ENCODE results near the gene SUCO.
"Not testable (repeated sequence)": the region's sequence is repeated elsewhere in the genome, so short reads cannot be mapped to it uniquely, and the experiment has no call there.

The SUCO gene, protein sequence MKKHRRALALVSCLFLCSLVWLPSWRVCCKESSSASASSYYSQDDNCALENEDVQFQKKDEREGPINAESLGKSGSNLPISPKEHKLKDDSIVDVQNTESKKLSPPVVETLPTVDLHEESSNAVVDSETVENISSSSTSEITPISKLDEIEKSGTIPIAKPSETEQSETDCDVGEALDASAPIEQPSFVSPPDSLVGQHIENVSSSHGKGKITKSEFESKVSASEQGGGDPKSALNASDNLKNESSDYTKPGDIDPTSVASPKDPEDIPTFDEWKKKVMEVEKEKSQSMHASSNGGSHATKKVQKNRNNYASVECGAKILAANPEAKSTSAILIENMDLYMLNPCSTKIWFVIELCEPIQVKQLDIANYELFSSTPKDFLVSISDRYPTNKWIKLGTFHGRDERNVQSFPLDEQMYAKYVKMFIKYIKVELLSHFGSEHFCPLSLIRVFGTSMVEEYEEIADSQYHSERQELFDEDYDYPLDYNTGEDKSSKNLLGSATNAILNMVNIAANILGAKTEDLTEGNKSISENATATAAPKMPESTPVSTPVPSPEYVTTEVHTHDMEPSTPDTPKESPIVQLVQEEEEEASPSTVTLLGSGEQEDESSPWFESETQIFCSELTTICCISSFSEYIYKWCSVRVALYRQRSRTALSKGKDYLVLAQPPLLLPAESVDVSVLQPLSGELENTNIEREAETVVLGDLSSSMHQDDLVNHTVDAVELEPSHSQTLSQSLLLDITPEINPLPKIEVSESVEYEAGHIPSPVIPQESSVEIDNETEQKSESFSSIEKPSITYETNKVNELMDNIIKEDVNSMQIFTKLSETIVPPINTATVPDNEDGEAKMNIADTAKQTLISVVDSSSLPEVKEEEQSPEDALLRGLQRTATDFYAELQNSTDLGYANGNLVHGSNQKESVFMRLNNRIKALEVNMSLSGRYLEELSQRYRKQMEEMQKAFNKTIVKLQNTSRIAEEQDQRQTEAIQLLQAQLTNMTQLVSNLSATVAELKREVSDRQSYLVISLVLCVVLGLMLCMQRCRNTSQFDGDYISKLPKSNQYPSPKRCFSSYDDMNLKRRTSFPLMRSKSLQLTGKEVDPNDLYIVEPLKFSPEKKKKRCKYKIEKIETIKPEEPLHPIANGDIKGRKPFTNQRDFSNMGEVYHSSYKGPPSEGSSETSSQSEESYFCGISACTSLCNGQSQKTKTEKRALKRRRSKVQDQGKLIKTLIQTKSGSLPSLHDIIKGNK (N-terminal part only)

DNA sequence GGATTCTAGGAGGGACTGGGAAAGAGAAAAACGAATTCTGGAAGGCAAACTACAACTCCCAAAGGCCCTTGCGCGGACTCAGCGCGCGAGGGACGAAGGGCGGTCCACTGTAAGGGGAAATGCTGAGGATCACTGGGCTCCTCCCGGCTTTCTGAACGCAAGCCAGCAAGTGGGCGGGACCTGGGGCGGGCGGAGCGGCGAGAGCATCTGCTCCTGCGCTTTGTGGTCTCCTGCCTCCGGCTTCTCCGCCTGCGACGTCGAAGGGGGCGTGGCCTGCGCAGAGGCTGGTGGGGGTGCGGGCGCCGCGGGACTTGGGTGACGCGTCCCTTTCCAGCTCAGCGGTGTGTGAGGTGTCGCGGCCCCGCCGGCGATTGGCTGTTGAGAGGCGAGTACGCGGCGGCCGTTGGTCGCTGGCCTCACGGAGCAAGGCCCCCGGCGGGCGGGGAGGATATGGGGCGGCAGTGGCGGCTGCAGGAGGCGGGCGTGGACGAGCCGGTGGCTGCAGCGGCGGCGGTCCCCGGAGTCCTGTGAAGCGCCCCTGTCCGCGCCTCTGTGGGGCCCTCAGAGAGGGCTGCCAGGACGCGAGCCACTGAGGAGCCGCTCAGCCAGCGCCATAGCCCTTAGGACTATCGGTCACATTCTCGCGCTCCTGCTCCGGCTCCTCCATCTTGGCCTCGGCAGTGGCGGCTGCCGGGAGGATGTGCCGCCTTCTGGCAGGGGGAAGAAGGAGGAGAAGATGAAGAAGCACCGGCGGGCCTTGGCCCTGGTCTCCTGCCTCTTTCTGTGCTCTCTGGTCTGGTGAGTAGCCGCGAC is at the start of gene SUCO:
TSS of gene SUCO (plus strand) at position 451 of the 813 bp plus-strand sequence. CDS start at position 737, 286 bp downstream.
- peak; percentile 98 to 100 (median 99) for DNase-seq

DNA sequence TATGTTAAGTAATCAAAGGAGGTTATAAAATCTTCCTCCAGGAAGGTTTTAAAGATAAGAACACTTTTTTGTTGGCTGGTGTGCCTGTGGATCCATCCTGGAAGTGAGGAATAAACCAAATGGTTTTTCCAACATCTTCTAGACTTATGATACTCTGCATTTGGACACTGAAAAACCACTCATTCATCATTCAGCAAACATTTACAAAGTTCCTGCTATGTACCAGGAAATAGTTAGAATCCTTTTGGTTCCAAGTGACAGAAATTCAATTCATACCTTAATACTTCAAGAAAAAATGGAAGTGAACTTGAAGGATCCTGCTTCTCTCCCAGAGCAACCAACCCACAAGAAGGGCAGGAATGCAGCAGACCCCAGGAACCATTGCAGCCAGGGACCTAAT is 49.5 kb upstream of the SUCO start:
- no peak for DNase-seq

DNA sequence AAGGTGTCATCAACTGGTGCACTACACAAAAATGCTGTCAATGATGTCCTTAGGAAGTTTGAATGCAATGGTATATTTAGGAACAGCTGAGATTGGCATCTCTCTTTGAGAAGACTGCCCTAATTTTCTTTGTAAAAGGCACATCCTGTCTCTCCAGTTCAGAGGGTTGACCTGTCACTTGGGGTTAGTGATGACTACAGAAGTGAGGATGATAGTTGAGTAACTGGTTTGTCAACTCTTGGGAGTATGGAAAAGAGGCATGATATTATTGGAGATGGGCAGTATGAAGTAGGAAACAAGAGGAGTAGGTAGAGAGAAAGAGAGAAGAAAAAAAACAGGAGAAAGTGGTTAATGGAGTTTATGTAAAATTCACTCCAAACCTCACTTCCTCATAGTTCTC is 48.7 kb upstream of the SUCO start:
- DNase-seq, result no peak

DNA sequence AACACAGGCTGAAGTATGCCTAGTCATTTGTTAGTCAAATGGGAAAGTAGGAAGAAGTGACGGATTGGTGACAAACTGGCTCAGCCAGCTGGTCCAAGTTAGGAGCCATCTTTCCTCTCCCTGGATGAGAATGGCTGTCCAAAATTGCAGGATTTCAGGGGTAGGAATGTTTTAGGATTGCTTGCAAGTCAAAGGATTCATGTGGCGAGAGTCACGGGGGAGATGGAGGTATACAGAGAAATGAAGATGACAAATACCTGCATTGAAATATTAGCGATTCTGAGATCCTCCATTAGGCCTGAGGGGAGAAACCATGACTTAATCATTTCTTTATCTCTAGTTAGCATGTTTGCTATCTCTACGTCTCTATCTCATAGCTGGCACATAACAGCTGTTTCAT is 47.3 kb upstream of the SUCO start:
- DNase-seq, result no peak

DNA sequence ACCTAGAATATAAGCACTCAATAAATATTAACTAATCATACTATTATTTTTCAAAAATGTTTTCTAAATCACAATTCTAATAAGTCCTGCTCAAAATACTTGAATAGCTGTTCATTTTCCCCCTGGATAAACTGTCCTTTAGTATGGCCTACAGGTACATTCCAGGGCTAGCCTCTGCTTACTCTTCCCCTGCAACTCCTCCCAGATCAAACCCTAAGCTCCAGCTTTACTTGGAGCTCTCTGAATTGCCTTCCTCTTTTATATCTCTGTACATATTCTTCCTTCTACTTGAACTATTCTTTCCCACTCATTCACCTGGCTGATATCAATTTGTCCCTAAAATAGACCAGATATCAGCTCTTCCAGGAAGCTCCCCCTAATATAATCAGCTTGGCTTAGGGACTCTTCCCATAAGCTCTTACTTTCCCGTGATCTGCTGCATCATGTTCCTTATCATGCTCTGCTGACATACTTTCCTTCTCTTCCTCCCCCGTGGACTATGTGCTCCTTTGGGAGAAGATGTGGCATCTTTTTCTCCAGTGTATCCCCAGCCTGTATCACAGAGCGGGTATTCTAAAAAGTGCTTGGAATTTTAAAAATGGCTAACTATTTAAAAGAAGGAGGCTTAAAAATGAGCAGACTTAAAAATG is 46.0 kb upstream of the SUCO start:
- no peak for DNase-seq

DNA sequence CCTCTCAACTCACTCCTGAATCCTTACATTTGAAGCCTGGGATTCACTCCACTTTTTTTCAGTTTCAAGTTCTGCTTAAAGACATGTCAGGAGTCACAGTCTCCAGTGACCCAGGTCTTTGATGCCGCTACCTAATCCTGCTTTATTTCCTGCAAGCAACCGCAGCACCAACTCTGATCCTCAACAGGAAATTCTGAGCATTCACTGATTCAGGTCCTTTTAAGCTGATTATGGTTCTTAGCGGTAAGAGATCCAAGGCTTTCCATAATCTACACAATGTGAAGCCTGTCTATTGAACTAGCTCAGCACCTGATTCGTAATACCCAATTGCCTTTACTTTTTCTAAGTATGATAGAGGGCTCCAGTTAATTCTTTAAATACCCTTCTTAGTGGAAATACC is 45.4 kb upstream of the SUCO start:
- no peak for DNase-seq

DNA sequence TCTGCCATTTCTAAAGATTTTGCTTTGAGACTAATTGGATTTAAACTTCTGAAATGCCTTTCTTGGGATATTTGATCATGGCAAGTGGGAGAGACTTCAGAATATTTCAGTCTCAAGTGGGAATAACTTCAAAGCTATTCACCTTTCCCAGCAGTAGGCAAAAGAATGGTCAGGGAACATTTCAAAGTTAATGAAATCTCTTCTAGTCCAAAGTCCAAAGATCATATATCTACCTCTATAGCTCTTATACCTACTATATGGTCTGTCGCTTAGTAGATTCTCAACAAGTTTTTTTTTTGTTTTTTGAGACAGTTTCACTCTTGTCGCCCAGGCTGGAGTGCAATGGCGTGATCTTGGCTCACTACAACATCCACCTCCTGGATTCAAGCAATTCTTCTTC is 44.6 kb upstream of the SUCO start:
- DNase-seq, result no peak

DNA sequence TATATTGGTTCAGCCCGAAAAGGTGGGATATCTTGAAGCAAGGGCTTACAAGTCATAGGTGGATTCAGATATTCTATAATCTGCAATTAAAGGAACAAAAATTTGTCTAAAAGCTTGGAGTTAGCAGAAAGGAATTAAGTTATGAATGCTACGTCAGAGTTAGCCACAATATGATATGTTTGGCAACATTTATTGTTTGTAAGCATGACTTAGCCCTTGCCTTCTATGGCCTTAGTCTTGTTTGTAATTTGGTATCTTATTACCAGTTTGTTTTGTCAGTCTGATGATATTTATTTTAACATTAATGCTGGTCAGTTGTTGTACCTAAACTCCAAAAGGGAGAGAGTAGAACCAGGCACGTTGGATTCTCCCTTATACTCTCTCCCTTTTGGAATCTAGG is 43.1 kb upstream of the SUCO start:
- no peak for DNase-seq

DNA sequence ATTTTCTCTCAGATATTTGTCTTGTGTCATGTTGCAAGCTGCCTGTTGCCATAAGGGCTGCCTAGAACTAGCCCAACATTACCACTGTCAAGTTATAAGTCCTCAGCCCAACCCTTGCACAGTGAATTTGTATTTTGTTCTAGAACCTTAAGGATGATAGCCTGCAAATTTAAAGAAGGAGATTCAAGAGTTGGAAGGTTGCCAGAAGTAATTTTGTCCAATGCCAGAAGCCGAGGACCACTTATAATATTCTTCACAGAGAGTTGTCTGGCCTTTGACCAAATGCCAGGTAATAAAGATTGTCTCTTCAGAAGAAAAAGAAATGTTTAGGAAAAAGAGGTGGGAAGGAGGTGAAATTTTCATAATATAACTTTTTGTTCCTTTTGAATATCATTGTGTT is 40.5 kb upstream of the SUCO start:
- DNase-seq, result no peak

DNA sequence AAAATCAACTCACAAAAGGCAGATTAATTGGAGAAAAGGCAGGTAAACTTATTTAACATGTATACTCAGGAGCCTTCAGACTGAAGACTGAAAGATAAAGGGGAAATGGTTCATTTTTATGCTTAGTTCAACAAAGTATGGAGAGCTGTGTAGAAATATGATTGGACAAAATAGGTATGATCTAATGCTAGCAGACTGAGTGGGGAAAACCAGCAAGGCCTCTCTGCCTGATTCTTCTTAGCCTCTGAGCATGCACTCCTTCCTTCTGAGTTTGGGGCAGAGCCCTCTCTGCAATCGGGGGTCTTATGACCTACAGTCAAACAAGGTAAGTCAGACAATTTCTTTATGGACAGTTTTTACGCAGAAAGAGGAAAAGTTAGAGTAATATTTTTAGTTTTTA is 38.8 kb upstream of the SUCO start:
- DNase-seq, result no peak

DNA sequence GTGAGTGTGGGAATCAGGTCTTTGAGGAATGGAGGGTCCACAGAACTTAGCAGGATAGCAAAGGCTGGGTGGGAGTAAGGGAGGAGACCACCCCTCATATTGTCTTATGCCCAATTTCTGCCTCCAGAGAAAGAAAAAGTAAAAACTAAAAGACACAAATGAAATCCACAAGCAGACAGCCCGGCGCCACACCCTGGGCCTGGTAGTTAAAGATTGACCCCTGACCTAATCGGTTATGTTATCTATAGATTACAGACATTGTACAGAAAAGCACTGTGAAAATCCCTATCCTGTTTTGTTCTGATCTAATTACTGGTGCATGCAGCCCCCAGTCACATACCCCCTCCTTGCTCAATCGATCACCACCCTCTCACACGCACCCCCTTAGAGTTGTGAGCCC is 36.8 kb upstream of the SUCO start:
- DNase-seq, result not testable (repeated sequence)

DNA sequence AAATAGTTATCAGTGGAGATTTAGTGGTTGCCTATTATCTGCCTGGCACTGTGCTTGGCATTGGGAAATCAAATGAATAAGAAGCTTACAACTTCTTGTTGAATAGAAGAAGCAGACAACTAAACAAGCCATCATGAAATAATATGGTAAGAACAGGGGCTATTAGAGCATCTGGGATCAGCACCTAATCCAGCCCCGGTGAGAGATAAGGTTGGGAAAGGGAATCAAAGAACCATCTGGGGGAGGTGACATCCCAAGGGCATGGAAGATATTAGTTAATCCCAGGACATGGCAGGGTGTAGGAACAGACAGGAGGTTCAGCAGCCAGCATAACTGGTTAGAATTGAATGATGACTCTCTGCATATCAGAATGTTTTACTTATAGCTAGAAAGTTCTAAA is 36.3 kb upstream of the SUCO start:
- DNase-seq, result no peak

DNA sequence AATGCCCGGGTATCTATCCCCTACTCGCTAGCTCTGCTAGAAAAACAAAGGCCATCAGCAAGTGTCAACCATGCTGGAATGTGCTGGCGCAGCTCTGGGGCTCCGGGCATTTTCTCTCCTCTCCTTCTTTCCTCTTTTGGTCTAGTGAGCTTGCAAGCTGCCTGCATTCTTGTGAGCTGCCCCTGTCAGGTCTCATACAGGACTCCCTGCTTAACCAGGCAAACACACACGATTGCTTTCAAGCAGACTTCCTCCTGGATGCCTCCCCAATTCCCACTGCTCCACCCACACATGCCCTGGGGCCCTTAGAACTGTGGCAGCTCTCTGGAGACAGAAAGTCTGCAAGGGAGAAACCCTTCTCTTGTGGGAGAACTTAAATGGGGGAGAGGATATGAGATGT is 35.7 kb upstream of the SUCO start:
- DNase-seq, result no peak

DNA sequence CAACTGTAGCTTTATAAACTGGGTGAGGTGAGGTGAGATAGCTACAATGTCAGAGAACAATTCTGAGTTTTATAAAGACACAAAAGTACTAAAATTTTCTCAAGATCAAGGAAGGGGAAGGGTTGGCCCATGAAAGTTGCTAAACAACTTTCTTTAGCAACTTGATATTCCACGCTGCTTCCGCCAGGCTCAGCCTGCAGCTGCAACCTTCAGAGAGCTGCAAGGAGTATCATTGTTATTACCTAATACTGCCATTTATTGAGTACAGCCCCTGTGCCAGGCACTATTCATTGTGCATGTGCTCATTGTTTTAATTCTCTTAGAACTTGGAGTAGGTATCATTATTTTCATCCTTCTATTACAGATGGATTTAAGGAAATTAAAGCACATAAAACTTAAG is 34.1 kb upstream of the SUCO start:
- no peak for DNase-seq

DNA sequence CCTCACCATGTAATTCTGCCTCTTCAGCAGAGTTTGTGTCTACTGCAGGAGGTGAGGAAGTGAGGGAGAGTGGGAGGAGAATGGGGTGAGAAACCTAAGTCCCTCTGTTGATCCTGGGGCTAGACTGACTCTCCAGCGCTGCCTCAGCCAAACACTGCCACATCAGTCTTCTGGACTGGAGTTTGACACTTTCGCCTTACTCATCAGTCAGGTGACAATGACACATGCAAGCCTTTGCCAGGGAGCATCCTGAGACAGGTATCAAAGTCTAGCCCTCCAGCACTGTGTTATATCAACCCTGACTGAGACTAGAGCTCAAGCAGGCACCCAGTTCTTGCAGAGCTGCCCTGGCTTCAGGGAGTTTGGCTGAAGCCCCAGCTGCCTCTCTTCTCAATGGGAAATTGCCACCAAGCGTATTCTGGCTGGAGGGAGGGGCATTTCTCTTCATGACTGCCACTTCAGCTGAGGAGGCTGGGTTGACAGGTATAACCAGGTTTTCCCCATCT is 33.3 kb upstream of the SUCO start:
- DNase-seq, result no peak

DNA sequence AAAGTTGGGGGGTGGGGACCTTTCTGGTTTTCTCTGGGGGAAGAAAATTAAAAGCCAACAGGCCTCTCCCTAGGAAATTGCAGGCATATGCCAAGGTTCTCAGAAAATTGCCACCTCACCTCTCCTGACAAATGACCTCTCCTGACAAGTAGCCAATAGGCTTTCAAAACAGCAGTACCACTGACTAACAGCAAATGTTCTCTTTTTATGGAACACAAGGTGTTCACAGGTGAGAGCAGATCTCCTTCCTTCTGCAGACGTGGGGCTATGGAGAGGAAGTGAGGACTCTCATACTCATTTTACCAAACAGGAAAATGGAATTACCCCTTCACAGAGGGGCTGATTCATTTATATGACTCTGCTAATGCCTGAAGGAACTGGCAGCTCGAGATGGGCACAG is 32.7 kb upstream of the SUCO start:
- no peak for DNase-seq

DNA sequence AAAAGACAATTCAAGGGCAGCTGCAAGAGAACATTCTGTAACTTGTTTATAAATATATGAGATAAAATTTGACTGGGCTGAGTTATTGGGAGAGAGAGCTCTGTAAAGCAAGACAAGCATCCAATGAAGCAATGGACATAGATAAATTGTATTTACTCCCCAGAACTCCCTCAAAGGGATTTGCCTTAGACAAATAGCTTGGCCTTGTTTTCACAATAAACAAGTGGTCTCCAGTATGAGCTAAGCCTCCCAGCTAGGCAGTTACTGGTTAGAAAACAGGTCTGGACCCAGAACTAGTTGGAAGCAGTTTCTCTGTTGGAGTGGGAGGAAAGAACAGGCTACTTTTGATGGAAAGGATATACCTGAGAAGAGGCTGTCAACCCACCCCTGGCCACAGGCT is 25.2 kb upstream of the SUCO start:
- no peak for DNase-seq

DNA sequence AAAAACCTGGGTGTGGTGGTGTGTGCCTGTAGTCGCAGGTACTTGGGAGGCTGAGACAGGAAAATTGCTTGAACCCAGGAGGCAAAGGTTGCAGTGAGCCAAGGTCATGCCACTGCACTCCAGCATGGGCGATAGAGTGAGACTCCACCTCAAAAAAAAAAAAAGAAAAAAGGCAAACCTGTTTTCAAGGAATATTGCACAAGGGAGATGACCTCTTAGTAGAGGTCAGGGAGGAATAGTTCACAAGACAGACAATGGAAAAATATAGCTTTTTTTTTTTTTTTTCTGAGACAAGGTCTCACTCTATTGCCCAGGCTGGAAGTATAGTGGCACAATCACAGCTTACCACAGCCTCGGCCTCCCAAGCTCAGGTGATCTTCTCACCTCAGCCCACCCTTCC is 22.5 kb upstream of the SUCO start:
- no peak for DNase-seq

DNA sequence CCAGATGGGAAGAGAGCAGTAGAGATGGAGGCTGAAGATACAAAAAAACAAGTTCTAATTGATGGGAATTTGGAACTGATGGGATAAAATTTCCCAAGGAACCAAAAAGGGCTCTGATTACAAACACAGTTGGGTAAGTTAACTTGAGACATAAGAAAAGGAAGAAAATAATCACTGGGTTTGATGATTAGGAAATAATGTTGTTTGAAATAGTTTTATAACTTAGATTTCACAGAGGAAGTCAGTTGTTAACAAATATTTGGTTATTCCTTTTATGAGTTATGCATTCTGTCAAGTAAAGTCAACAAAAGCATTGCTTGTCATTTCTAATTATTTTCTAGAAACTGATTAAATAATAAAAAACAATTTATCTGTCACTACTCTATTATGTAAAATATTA is 20.4 kb upstream of the SUCO start:
- no peak for DNase-seq

DNA sequence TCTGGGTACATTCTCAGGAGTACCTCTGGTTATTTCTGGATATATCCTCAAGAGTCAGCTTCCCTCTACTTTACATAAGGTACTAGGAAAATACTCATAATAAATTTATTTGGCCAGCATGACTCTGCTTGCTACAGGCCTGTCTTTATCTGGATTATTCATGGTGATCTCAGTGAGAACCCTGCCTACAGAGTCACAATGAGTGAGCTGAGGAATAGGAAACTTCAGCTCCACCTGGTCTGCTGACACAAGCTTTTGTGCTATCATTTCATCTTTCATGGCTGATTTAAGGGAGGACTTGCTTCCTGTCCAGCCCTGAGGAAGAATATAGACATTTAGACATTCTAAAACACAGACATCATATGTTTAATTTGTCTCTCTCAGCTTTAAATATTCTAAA is 19.5 kb upstream of the SUCO start:
- no peak for DNase-seq

DNA sequence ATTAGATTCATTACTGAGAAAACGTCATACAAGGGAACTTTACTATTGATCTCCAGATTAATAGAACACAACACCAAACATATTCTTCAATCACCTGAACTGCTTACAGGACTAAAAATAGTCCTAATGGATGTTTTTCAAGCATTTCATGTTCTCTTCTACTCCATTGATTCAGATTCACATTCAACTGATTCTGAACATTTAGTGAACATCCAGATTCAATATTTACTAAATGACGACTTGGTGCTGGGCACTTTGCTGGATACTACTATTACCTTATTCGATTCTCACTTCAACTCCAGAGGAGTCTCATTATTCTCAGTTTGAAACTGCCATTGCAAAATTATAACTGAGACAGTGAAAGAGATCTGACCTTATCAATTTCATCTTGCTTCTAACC is 18.8 kb upstream of the SUCO start:
- no peak for DNase-seq

DNA sequence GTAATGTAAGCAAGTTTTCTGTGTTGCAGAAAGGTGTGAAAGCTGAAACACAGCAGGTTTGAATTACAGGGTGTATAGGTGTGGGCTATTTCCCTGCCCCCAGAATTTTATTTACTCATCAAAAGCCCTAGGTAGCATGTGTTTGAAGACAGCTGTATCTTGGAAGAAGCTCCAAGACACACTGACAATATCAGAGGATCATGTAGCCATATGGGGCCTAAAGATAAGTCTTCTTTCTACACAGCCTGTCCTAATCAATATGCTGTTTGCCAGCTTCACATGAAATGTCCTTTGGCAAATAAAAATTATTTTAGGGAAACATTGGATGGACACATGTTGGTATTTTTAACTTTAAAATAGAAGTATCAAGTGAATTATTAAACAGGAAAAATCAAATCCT is 17.5 kb upstream of the SUCO start:
- no peak for DNase-seq

Measured in stimulated activated naive CD4-positive, alpha-beta T cell (primary cell).